Fibroblast of lung (primary cell): Measurements from ENCODE around the gene GHR. TPM values are rescaled to one million over a fixed set of nuclear protein-coding genes. Genes with fewer than 3 reads are reported as not detected.

ENCODE experiments used
- DNase-seq, 2 donors: peaks; one replicate each; pipeline versions ENCODE4 v3.0.0 to v3.0.0-alpha.2; 2010; ENCODE audit warnings: low read depth in 2 of 2
- H2AFZ ChIP-seq: 2 replicates; pipeline ENCODE4 v1.5.1; 2012; ENCODE audit warnings: low read length, control low read depth, inconsistent platforms
- H3K27ac ChIP-seq: 2 replicates; pipeline ENCODE4 v1.5.1; 2011; ENCODE audit warnings: low read length, control low read depth; ENCODE audit not compliant: insufficient read depth
- H3K27me3 ChIP-seq: 2 replicates; pipeline ENCODE4 v1.5.1; 2011; ENCODE audit warnings: mild to moderate bottlenecking, low read length; ENCODE audit not compliant: control insufficient read depth, insufficient read depth
- H3K36me3 ChIP-seq: 2 replicates; pipeline ENCODE4 v1.5.1; 2011; ENCODE audit warnings: low read length; ENCODE audit not compliant: control insufficient read depth, insufficient read depth
- H3K4me1 ChIP-seq: 2 replicates; pipeline ENCODE4 v1.5.1; 2011; ENCODE audit warnings: low read length; ENCODE audit not compliant: control insufficient read depth, insufficient read depth; ENCODE audit errors: extremely low read depth
- H3K4me2 ChIP-seq: 2 replicates; pipeline ENCODE4 v1.5.1; 2011; ENCODE audit warnings: low read length, control low read depth; ENCODE audit not compliant: insufficient read depth; ENCODE audit errors: extremely low read depth
- H3K4me3 ChIP-seq, 4 experiments: fragments of 200-600 bp in 1 of 4; sonication (generic) in 1 of 4; replicated peaks in 1 of 4; 2 replicates each; pipeline ENCODE4 v1.5.1; 2011 to 2016; ENCODE audit warnings: low read length in 4 of 4, low read depth in 3 of 4, mild to moderate bottlenecking in 3 of 4, control low read depth in 2 of 4, inconsistent platforms in 1 of 4, mixed read lengths in 1 of 4; ENCODE audit not compliant: insufficient read depth in 1 of 4; ENCODE audit errors: control extremely low read depth in 1 of 4
- H3K79me2 ChIP-seq: 2 replicates; pipeline ENCODE4 v1.5.1; 2012; ENCODE audit warnings: mild to moderate bottlenecking, low read length, inconsistent platforms; ENCODE audit not compliant: control insufficient read depth, insufficient read depth
- H3K9ac ChIP-seq: 2 replicates; pipeline ENCODE4 v1.5.1; 2011; ENCODE audit warnings: mild to moderate bottlenecking, low read length, control low read depth; ENCODE audit not compliant: insufficient read depth
- H3K9me3 ChIP-seq: 2 replicates; pipeline ENCODE4 v1.5.1; 2012; ENCODE audit warnings: low read depth, low read length; ENCODE audit not compliant: control insufficient read depth, insufficient read depth
- H4K20me1 ChIP-seq: 2 replicates; pipeline ENCODE4 v1.5.1; 2011; ENCODE audit warnings: low read length; ENCODE audit not compliant: control insufficient read depth, insufficient read depth; ENCODE audit errors: extremely low read depth
- CTCF ChIP-seq, 2 donors: IDR thresholded peaks in 1 of 2; conservative IDR thresholded peaks in 1 of 2; 1 replicate in 1 of 2; 2 replicates in 1 of 2; pipeline ENCODE4 v1.5.1; 2011 to 2012; ENCODE audit warnings: low read length in 2 of 2, control low read depth in 1 of 2, inconsistent platforms in 1 of 2, low read depth in 1 of 2, mild to moderate bottlenecking in 1 of 2
- EZH2 ChIP-seq: IDR thresholded peaks from 2 replicates; pipeline ENCODE4 v1.5.1; 2012; ENCODE audit warnings: low read length, control low read depth, mild to moderate bottlenecking; ENCODE audit errors: missing control alignments
- polyA plus RNA-seq, 2 donors: library from polyadenylated mRNA; depleted of rRNA in 1 of 2; stranded (reverse) in 1 of 2; unstranded in 1 of 2; fragments of >200 nt; gene quantifications; 2 replicates each; pipeline ENCODE4 v1.2.1, GENCODE V29; 2011 to 2012; ENCODE audit warnings: missing spikeins in 1 of 2
- total RNA-seq: library from RNA; depleted of rRNA; stranded (reverse); fragments of >200 nt; gene quantifications from 2 replicates; pipeline ENCODE4 v1.2.1, GENCODE V29; 2014

GHR gene
- total and polyA plus RNA-seq, 2 donors (not counting 1 experiment from before 2014, with no cell fraction given) = 2.3 to 2.4 TPM

- Histone ChIP-seq H3K4me2 (no peak overlapping the region), H3K9ac (no peak overlapping the region), H3K4me1 (no peaks in the 10 kb centered on the region), H3K79me2 (no peaks in the 10 kb centered on the region), H3K36me3 (no peaks in the 10 kb centered on the region), H4K20me1 (no peaks in the 10 kb centered on the region), H3K27me3 (no peaks in the 10 kb centered on the region), H3K9me3 (no peaks in the 10 kb centered on the region), H3K27ac (no peak overlapping the region), H2AFZ (no peak overlapping the region), H3K4me3 (no peak overlapping the region)
- TF ChIP-seq CTCF (conservative IDR thresholded peaks at IDR 0.05 in 1 of 2, IDR thresholded peaks at IDR 0.05 in 1 of 2; ENCODE audit: low read depth in 1 of 2, low read length in 2 of 2) (no peak), EZH2 (no peak)
- no peak for DNase-seq
Measured at GRCh38 chr5:42552597-42552996, 129.4 kb downstream of the GHR start.

DNA sequence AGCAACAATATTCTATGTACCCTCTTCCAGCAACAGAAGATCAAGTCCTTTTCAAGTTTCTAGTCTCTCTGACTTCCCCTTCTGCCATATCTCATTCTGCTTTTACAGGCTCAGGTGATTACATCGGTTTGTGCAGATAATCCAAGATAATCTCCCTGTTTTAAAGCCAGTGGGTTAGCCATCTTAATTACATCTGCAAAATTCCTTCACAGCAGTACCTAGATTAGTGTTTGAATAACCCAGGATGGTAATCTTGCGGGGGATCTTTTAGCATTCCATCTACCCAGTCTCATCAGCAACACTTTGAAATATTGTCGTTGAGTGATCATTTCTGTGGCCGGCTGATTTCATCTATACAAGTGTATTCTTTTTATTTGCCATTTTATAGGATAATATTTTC is 130.2 kb downstream of the GHR start:
- no peak for TF ChIP-seq CTCF (conservative IDR thresholded peaks at IDR 0.05 in 1 of 2, IDR thresholded peaks at IDR 0.05 in 1 of 2; ENCODE audit: low read depth in 1 of 2, low read length in 2 of 2)
- no peak for TF ChIP-seq EZH2
- H4K20me1 ChIP-seq = no peaks in the 10 kb centered on the region

DNA sequence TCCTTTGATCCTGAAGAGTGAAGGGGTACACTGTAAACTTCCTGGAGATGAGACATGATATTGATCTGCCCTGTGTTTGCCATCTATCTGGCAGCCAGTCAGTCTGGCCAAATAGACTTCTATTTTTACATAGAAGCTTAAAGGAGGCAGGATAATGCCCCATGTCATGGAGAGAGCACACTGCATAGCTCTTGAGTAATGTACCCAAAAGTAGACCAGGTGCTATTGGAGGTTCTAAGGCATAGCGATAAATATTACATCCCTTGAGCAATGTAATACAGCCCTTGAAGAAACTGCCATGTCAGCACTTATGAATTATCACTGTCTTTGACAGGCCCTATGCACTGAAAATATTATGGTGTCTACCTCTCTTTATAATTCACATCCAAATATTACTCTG is 131.8 kb downstream of the GHR start:
- no peak for DNase-seq
- TF ChIP-seq CTCF (conservative IDR thresholded peaks at IDR 0.05 in 1 of 2, IDR thresholded peaks at IDR 0.05 in 1 of 2; ENCODE audit: low read depth in 1 of 2, low read length in 2 of 2) (no peak), EZH2 (no peak)
- Histone ChIP-seq H3K27me3 (no peaks in the 10 kb centered on the region), H3K4me1 (no peaks in the 10 kb centered on the region), H3K36me3 (no peaks in the 10 kb centered on the region), H3K4me3 (no peak overlapping the region), H3K4me2 (no peak overlapping the region), H3K9me3 (no peaks in the 10 kb centered on the region), H3K79me2 (no peaks in the 10 kb centered on the region), H3K9ac (no peak overlapping the region), H2AFZ (no peak overlapping the region), H4K20me1 (no peaks in the 10 kb centered on the region), H3K27ac (no peak overlapping the region)

More for the DNA sequence above, 130.2 kb downstream of the GHR start:
- Histone ChIP-seq H3K36me3 (no peaks in the 10 kb centered on the region), H3K27me3 (no peaks in the 10 kb centered on the region), H3K4me1 (no peaks in the 10 kb centered on the region), H3K9ac (no peak overlapping the region), H3K79me2 (no peaks in the 10 kb centered on the region), H3K27ac (no peak overlapping the region), H3K4me2 (no peak overlapping the region), H3K9me3 (no peaks in the 10 kb centered on the region), H2AFZ (no peak overlapping the region), H3K4me3 (no peak overlapping the region)
- no peak for DNase-seq
